NCI-H226 (cell line): ENCODE results near the gene LGALS16.
"Not testable (repeated sequence)": the region's sequence is repeated elsewhere in the genome, so short reads cannot be mapped to it uniquely, and the experiment has no call there.

Experiments
- DNase-seq: peaks from one replicate; pipeline ENCODE4 v3.0.0-alpha.2; 2015

Gene LGALS16, protein sequence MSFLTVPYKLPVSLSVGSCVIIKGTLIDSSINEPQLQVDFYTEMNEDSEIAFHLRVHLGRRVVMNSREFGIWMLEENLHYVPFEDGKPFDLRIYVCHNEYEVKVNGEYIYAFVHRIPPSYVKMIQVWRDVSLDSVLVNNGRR

GRCh38 chr19:39655613-39656012 lies at the start of gene LGALS16:
Gene LGALS16 (plus strand): TSS chr19:39655913. CDS start chr19:39655962, 49 bp downstream.
- no peak for DNase-seq

DNA sequence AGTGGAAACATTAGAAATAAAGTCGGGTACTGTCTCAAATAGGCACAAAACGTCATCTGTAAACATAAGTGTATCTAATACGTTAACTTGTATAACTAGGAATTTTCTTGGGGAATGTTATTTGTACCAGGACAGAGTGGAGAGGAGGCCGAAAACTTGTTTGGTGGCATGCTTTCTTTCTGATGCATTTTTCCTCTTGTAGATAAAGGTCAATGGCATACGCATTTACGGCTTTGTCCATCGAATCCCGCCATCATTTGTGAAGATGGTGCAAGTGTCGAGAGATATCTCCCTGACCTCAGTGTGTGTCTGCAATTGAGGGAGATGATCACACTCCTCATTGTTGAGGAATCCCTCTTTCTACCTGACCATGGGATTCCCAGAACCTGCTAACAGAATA lies 48.7 kb upstream of the LGALS16 start:
- DNase-seq = no peak

GRCh38 chr19:39607561-39607960 lies 48.2 kb upstream of the LGALS16 start:
- DNase-seq = no peak

- DNase-seq = no peak
These were observed 42.1 kb upstream of the LGALS16 start for GRCh38 chr19:39613597-39613996.

DNA sequence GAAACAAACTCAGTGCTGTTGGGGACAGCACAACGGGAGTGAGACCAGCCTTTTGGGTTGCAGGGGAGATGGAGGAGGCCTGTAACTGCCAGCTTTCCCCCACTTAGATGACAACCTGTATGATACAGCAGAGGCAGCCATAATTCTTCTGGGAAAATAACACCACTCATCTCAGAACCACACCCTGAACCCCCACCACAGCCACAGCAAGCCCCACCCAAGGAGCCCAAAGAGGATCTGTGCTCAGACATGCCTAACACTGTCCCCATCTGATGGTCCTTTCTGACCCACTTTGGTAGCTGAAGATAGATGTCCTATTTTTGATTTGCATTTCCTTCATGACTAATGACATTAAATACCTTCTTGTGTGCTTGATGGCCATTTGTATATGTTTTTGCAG lies 38.0 kb upstream of the LGALS16 start:
- no peak for DNase-seq

- DNase-seq = no peak
These were observed 31.8 kb upstream of the LGALS16 start for GRCh38 chr19:39623946-39624345.

- DNase-seq = not testable (repeated sequence)
These were observed 28.1 kb upstream of the LGALS16 start for GRCh38 chr19:39627631-39628030.

DNA sequence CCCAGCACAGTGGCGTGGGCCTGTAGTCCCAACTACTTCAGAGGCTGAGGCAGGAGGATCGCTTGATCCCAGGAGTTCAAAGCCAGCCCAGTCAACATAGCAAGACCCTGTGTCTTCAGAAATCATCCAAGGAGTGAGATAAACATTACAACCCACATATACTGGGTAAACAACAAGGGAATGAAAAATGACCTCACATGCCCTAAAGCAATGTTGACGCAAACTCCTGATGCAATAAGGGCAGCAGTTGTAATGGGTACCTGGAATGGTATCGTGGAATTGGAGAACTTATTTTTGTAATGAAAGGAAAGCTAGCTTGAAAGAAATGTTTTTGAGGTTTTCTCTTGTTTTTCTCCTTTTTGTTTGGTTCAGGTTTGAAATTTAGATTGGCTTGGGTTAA lies 24.5 kb upstream of the LGALS16 start:
- DNase-seq = no peak

DNA sequence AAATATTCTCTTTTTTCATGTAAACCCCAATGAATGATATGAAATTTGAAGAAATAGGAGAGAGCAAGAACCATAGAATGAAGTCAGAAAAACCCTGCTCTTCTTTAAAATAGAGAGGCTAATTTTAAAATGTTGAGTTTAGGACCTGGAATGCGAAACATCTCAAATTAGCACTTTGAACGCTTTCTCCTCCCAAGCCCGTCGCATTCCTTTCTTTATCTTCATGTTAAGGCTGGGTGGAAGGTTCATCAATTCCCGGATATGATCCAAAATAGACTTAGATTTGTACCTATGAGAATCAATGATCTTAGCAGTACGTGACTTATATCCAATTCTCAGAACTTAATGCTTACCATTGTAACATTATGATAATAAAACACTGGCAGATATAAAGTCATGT lies 24.1 kb upstream of the LGALS16 start:
- no peak for DNase-seq

DNA sequence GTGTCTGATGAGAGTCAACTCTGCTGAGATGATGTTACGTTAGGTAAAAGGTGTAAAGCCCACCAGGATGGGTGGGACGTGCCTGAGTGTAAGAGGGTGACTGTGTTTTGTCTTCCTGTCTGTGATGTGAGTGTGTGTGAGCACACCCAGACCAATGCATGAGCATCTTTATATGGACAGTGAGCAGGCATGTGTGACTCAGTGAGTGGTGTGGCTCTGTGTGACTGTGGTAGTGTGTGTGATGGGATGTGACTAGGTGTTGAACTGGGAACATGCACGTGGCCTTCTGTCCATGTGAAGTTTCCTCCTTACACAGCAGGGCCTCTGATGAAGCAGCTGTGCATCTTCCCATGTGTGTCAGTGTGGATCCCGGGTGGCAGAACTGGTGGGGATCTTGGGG lies 17.8 kb upstream of the LGALS16 start:
- DNase-seq = no peak

DNA sequence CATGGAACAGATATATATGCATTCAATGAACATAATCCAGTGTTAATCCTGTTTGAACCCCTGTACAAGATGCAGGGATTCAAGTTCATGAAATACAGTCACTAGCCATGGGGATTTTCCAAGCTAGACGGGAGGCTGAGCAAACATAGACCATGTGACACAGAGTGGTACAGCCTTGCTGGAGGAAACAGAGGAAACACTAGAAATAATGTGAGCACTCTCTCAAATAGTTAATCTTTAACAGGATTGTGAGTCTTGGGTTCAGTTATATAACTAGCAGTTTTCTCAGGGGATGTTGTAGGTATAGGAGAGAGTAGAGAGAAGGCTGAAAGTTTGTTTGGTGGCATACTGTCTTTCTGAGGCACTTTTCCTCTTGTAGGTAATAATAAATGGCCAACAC lies 13.9 kb upstream of the LGALS16 start:
- DNase-seq = no peak

DNA sequence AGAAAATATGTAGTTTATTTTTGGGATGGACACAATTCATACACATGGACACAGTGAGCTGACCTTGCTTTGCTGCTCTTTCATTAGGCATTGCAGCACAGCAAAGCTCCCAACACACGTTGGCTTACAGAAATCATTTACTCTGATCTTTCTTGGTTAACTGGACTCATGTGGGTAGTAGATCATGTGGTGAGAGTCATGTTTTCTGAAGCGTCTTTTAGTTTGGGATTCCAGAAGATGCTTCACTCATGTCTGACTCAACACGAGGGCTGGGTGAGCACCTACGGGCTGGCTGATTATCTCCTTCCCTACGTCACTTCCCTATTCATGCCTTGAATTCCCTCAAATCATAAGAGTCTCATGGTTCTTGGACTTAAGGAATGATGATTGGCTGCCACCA lies 12.1 kb upstream of the LGALS16 start:
- DNase-seq = no peak

- DNase-seq = no peak
These were observed 9.8 kb upstream of the LGALS16 start for GRCh38 chr19:39645800-39646411.

GRCh38 chr19:39647918-39648317 lies 7.8 kb upstream of the LGALS16 start:
- no peak for DNase-seq

- DNase-seq = no peak
These were observed 4.1 kb downstream of the LGALS16 start for GRCh38 chr19:39659791-39660190.

DNA sequence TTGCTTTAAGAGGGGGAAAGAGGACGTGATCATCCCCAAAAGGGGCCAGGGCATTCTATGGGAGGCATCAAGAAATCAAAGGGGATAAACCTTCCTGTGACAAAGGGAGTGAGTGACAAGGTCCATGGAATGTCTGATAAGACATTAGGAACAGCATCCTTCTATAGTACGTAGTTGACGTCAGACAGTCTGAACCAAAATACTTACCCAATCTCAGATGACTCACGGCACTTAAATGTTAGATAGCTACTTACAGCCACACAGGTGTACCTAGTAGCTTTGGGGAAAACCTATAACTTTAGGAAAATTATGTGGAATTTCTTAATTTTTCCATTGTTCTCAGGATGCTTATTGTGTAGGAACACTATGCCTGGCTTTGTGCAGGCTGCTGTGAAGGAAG lies 4.9 kb downstream of the LGALS16 start:
- DNase-seq = no peak

- no peak for DNase-seq
These were observed 5.9 kb downstream of the LGALS16 start for GRCh38 chr19:39661565-39661964.

- DNase-seq = not testable (repeated sequence)
These were observed 14.1 kb downstream of the LGALS16 start for GRCh38 chr19:39669860-39670259.

DNA sequence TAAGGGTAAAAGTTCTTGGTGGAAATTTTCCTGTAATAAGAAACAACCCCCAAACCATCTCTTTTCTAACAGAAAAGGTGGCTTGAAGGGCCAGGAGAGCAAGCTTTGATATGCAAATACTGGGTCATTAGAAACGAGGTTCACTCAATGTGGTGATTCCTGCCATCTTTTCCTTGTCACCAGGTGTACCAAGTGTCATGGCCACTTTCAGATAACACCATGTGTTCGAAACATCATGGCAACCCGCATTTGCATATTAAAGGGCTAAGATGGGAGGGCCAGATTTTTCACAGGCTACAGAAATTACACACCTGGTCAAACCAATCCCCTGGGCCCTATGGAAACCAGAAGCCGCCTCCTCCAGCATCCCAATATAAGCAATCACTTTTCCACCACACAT lies 15.3 kb downstream of the LGALS16 start:
- DNase-seq = no peak

DNA sequence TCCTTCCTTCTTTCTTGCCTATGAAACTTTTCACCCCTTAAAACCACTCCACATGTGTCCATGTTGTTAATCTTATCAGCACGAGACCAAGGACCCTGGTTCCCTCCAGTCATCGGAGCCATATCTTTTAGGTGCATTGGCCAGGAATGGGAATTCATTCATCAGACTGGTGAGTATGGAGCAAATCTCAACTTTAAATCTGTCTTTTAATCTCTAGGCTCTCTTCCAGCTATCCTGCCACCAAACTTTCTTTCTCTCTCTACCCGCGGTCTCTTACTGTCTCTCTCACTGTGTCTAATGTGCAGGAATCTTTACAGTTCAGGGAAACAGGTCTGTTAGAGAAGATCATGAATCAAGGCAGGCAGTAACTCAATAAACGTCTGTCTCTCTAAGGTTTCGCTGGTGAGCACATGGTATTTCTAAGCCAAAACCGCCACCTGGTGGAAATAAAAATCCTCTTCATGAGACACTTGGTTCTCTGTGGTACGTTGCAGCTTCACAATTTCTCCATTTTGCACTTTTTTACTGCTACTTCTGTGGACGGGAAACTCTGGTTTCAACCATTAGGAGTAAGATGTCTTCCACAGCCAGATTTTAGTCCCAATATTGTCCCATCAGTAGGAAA lies 16.1 kb downstream of the LGALS16 start:
- no peak for DNase-seq

DNA sequence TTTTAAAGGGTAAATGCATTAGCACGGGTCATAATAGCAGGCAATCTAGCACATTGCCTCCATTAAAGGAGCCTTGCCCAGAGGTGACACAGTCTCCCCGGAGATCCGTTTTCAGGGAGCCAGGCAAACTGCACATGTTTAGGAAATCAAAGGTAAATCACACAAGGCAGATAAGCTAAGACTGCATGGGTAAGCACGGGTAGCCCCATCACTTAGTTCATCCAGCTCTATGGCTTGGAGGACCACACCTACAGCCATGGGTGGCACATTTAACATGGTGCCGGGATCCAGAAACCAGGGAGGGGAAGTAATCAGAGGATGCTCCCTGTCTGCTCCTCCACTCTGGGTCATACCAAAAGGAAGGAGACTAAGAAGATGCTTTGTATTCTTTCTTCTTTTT lies 16.8 kb downstream of the LGALS16 start:
- DNase-seq = no peak

GRCh38 chr19:39673862-39674261 lies 18.1 kb downstream of the LGALS16 start:
- not testable (repeated sequence) for DNase-seq

GRCh38 chr19:39676004-39676403 lies 20.3 kb downstream of the LGALS16 start:
- no peak for DNase-seq

DNA sequence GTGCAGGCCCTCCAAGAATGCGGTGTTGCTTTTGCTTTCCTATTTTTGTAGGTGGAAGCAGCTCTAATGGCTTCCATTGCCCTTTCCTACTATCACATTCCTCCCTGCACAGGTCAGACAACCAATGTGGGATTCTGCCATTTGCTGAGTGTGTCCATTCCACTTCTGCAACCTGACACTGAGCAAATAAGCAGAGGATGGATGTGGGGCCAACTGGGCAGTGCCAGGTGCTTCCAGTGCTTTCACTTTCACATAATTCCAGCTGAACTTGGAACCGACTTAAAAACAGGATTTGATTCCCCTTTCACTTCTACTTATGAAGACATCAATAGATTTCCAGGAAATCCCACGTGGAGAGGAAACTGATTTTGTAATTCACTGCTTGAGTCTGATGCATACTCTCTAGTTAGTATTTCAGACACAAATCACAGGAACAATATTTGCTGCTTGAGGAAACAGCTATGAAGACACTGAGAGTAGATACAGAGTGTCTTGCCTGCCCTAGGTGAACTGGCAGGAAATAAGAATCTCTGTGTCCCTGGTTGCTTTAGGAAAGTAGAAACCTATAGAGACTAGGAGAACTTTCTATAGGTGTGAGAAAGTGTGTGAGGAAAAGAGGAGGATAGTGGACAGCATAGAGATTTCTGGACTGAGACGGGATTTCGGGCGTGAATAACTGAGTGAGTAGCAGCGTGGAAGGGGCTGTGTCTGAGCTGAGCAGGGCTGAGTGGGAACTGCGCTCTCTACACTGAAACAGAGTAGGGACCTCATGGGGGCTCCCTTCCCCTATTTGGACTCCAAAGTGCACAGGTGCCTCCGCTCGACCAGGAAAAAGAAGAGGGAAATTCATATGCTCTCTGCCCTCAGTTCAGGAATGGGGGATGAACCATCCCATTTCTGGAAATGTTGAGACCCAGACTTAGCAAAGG lies 22.5 kb downstream of the LGALS16 start:
- DNase-seq = no peak
